ENCODE results near the gene CNOT1.

DNA sequence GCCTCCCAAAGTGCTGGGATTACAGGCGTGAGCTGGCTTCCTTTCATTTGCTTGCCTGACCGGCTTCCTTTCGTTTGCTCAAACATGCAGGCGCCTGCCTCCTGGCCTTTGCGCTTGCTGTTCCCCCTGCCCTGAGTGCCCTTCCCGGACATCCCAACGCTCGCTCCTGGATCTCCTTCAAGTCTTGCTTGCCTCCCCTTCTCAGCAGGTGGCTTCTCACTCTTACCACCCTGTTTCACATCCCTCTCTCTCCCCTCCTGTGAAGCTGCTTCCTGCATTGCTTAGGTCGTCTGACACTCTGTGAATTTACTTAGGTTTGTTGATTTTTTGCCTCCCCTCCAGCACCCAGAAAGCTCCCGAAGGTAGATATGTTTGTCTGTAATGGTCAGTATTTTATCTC is 155.3 kb downstream of the CNOT1 start:
- TF ChIP-seq, protein P1, sequence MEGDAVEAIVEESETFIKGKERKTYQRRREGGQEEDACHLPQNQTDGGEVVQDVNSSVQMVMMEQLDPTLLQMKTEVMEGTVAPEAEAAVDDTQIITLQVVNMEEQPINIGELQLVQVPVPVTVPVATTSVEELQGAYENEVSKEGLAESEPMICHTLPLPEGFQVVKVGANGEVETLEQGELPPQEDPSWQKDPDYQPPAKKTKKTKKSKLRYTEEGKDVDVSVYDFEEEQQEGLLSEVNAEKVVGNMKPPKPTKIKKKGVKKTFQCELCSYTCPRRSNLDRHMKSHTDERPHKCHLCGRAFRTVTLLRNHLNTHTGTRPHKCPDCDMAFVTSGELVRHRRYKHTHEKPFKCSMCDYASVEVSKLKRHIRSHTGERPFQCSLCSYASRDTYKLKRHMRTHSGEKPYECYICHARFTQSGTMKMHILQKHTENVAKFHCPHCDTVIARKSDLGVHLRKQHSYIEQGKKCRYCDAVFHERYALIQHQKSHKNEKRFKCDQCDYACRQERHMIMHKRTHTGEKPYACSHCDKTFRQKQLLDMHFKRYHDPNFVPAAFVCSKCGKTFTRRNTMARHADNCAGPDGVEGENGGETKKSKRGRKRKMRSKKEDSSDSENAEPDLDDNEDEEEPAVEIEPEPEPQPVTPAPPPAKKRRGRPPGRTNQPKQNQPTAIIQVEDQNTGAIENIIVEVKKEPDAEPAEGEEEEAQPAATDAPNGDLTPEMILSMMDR (IDR thresholded peaks at IDR 0.05; ENCODE audit: low read length): no peak
- TF ChIP-seq EZH2 (IDR thresholded peaks at IDR 0.05; ENCODE audit: borderline replicate concordance, low read length): no peak

All from OCI-LY1 (cell line).